Measurements from ENCODE around the gene SCO2. TPM values are rescaled to one million over a fixed set of nuclear protein-coding genes. Genes with fewer than 3 reads are reported as not detected.

Gene SCO2
- total RNA-seq, 6 experiments from 2014 or later, result 0.80 to 4.2 (median 2.5) TPM; not detected in 2

DNA sequence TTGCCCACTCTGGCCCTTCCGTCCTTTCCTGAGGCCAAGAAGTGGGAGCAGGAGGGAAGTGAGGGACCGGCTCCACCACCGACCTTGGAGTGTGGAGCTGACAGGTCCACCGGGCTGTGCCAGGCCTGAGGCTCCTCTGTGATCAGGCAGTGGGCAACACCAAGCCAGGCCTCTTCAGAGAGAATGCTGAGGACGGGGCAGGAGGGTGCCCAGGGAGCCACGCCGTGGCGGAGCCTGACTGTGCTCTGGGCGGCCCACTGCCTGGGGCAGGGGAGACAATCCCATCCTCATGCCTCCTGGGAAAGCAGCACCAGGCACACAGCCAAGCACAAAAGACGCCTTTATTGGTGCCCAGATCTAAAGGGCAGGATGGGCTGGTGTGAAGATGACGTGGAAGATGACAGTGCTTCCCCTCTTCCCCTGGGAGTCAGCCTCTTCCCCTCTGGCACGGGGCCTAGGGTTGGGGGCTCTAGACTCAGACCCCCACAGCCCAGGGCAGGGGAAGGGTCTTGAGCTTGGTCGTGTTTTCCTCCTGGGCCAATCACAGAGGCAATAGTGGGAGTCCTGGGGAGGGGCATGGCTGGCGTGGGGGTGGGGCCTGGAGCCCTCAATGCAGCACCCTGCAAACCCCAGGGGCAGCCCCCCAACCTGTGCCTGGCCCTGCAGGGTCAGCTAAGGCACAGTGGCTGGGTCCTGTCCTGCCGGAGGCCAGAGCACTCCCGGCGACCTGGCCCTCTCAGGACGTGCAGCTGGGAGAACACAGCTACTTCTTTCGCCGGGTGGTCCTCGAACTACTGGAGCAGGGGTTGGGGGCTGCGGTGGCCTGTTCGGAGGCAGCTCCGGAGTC is 22.5 kb downstream of the SCO2 start:
- Histone ChIP-seq H3K27ac (no peak overlapping the region), H3K27me3 (no peaks in the 10 kb centered on the region), H3K9me3 (no peaks in the 10 kb centered on the region), H3K36me3 (peaks cover 0 to 17% (median 3%) of the 10 kb centered on the region in 4 donors), H3K4me1 (peaks cover 0 to 11% (median 2%) of the 10 kb centered on the region in 4 donors), H3K4me3 (no peak overlapping the region)
- intact Hi-C loops (cut with DNase I), result no loop called here
- no peak for TF ChIP-seq POLR2A (IDR thresholded peaks at IDR 0.05)
- TF ChIP-seq, protein P1, sequence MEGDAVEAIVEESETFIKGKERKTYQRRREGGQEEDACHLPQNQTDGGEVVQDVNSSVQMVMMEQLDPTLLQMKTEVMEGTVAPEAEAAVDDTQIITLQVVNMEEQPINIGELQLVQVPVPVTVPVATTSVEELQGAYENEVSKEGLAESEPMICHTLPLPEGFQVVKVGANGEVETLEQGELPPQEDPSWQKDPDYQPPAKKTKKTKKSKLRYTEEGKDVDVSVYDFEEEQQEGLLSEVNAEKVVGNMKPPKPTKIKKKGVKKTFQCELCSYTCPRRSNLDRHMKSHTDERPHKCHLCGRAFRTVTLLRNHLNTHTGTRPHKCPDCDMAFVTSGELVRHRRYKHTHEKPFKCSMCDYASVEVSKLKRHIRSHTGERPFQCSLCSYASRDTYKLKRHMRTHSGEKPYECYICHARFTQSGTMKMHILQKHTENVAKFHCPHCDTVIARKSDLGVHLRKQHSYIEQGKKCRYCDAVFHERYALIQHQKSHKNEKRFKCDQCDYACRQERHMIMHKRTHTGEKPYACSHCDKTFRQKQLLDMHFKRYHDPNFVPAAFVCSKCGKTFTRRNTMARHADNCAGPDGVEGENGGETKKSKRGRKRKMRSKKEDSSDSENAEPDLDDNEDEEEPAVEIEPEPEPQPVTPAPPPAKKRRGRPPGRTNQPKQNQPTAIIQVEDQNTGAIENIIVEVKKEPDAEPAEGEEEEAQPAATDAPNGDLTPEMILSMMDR (IDR thresholded peaks at IDR 0.05), result no peak
- WGBS (ENCODE audit: insufficient coverage, low coverage, low lambda C conversion rate, missing lambda C conversion rate), result 84% methylated on average over 3 of the region's 24 CpGs
- DNase-seq (no peak), ATAC-seq (no peak)

- ATAC-seq (no peak), DNase-seq (no peak)
- peaks cover 0 to 13% (median 2%) of the 10 kb centered on the region in 4 donors for H3K4me1 ChIP-seq
- no peak overlapping the region for H3K27ac ChIP-seq
- intact Hi-C loops (cut with DNase I), result no loop called here
- no peak overlapping the region for H3K4me3 ChIP-seq
- TF ChIP-seq, protein P1 (IDR thresholded peaks at IDR 0.05), result no peak
- no peak for TF ChIP-seq POLR2A (IDR thresholded peaks at IDR 0.05)
- peaks cover 0 to 17% (median 3%) of the 10 kb centered on the region in 4 donors for H3K36me3 ChIP-seq
- 84% methylated on average over 3 of the region's 6 CpGs for WGBS (ENCODE audit: insufficient coverage, low coverage, low lambda C conversion rate, missing lambda C conversion rate)
- H3K9me3 ChIP-seq, result no peaks in the 10 kb centered on the region
- no peaks in the 10 kb centered on the region for H3K27me3 ChIP-seq
Observed at GRCh38 chr22:50502096-50502495, 23.3 kb downstream of the SCO2 start.

DNA sequence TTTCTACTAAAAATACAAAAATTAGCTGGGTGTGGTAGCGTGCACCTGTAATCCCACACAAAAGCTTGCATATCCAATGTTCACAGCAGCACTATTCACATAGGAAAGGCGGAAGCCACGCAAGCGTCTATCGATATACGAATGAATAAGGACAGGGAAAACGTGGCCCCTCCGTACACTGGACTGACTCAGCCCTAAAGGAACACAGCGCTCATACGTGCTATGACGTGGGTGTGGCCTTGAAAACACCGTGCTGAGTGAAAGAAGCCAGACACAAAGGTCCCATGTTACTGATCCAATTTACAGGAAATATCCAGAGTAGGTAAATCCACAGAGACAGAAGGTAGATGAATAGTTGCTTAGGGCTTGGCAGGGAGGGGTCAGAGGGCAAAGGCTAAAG is 24.9 kb downstream of the SCO2 start:
- WGBS (ENCODE audit: insufficient coverage, low coverage, low lambda C conversion rate, missing lambda C conversion rate), result 93% methylated on average over 12 of the region's 12 CpGs
- Histone ChIP-seq H3K4me3 (no peak overlapping the region), H3K4me1 (peaks cover 0 to 8% (median 0%) of the 10 kb centered on the region in 4 donors), H3K36me3 (peaks cover 0 to 12% (median 3%) of the 10 kb centered on the region in 4 donors), H3K9me3 (no peaks in the 10 kb centered on the region), H3K27me3 (no peaks in the 10 kb centered on the region), H3K27ac (no peak overlapping the region)
- ATAC-seq (no peak), DNase-seq (no peak)
- intact Hi-C loops (cut with DNase I), result no loop called here
- TF ChIP-seq, protein P1 (IDR thresholded peaks at IDR 0.05), result no peak
- TF ChIP-seq POLR2A (IDR thresholded peaks at IDR 0.05), result no peak

GRCh38 chr22:50498322-50498890 is 27.0 kb downstream of the SCO2 start:
- TF ChIP-seq POLR2A (IDR thresholded peaks at IDR 0.05), result no peak
- TF ChIP-seq, protein P1 (IDR thresholded peaks at IDR 0.05), result peak; percentile 54 to 73 (median 60)
- Histone ChIP-seq H3K27ac (peak overlapping the region in 2 of 3 donors; percentile 41 to 44), H3K4me3 (no peak overlapping the region)

More at GRCh38 chr22:50498322-50498890, 27.0 kb downstream of the SCO2 start:
- Histone ChIP-seq H3K27me3 (no peaks in the 10 kb centered on the region), H3K4me1 (peaks cover 0 to 8% (median 0%) of the 10 kb centered on the region in 4 donors), H3K9me3 (no peaks in the 10 kb centered on the region), H3K36me3 (peaks cover 0 to 7% (median 3%) of the 10 kb centered on the region in 4 donors)
- peak; percentile 89 to 96 (median 94) for ATAC-seq
- DNase-seq, result peak; percentile 68 to 86 (median 86)
- WGBS (ENCODE audit: insufficient coverage, low coverage, low lambda C conversion rate, missing lambda C conversion rate), result 5% methylated on average over 5 of the region's 13 CpGs
- intact Hi-C loops (cut with DNase I), result no loop called here

All from right lobe of liver (tissue), 6 donors.